GM13977 (cell line): ENCODE results near the gene RYK.

Experiments
- DNase-seq: peaks from one replicate; pipeline ENCODE4 v3.0.0; 2012; ENCODE audit warnings: low spot score
- CTCF ChIP-seq: IDR thresholded peaks from 2 replicates; pipeline ENCODE4 v1.5.1; 2012; ENCODE audit warnings: mild to moderate bottlenecking, control low read depth; ENCODE audit not compliant: insufficient read depth; ENCODE audit errors: extremely low read depth, missing control alignments
- in situ Hi-C: fragments of 300-500 bp; cut with MboI; formaldehyde crosslinking; loops from one replicate; pipeline ENCODE4 v1.12.0; 2022; ENCODE audit warnings: low sequenced_read_pairs, low pct_unique_long_range_greater_than_20kb, mixed read lengths, inconsistent platforms; ENCODE audit not compliant: unreplicated experiment

Gene RYK

GRCh38 chr3:134111616-134112015 is 139.0 kb downstream of the RYK start:
- in situ Hi-C loops = no loop called here

GRCh38 chr3:134110963-134111362 is 139.7 kb downstream of the RYK start:
- no peak for TF ChIP-seq CTCF
- DNase-seq = no peak
- in situ Hi-C loops = no loop called here

More at GRCh38 chr3:134111616-134112015, 139.0 kb downstream of the RYK start:
- DNase-seq = no peak
- TF ChIP-seq CTCF = no peak
